HepG2 (cell line): Measurements from ENCODE around the gene GPN2. TPM values are rescaled to one million over a fixed set of nuclear protein-coding genes. Genes with fewer than 3 reads are reported as not detected.
A peak's percentile ranks its signal among the peaks of the same experiment; 100 is the strongest.

Experiments
- ATRX ChIP-seq: sonication (generic); formaldehyde crosslinking; IDR thresholded peaks from 2 replicates; pipeline ENCODE4 v1.4.0; 2020; ENCODE audit warnings: missing genetic modification reagents, borderline replicate concordance
- CHD4 ChIP-seq: fragments of 200-600 bp; sonication (generic); IDR thresholded peaks from 2 replicates; pipeline ENCODE4 v1.7.0; 2017; ENCODE audit warnings: mild to moderate bottlenecking, low read length, borderline replicate concordance
- FOXO1 ChIP-seq: sonication (generic); formaldehyde crosslinking; IDR thresholded peaks from 2 replicates; pipeline ENCODE4 v1.4.0; 2020; ENCODE audit warnings: missing genetic modification reagents
- KAT2B ChIP-seq: fragments of 150-350 bp; IDR thresholded peaks from 2 replicates; pipeline ENCODE4 v1.6.1; 2014; ENCODE audit warnings: low read depth, low read length, borderline replicate concordance
- TOE1 ChIP-seq: sonication (generic); formaldehyde crosslinking; IDR thresholded peaks from 2 replicates; pipeline ENCODE4 v1.4.0; 2020; ENCODE audit warnings: mild to moderate bottlenecking, missing genetic modification reagents
- TRIM24 ChIP-seq: sonication (generic); formaldehyde crosslinking; IDR thresholded peaks from 2 replicates; pipeline ENCODE4 v1.8.0; 2022; ENCODE audit warnings: mild to moderate bottlenecking, missing genetic modification reagents
- ZNF260 ChIP-seq: sonication (generic); formaldehyde crosslinking; IDR thresholded peaks from 2 replicates; pipeline ENCODE4 v1.4.0; 2020; ENCODE audit warnings: missing genetic modification reagents, low read depth, mild to moderate bottlenecking, borderline replicate concordance
- ZNF510 ChIP-seq: sonication (generic); formaldehyde crosslinking; IDR thresholded peaks from 2 replicates; pipeline ENCODE4 v1.4.0; 2020; ENCODE audit warnings: low read depth, mild to moderate bottlenecking, missing genetic modification reagents
- ZNF552 ChIP-seq: sonication (generic); formaldehyde crosslinking; IDR thresholded peaks from 2 replicates; pipeline ENCODE4 v1.9.0; 2022; ENCODE audit warnings: missing genetic modification reagents, mild to moderate bottlenecking, borderline replicate concordance
- ZNF598 ChIP-seq: sonication (generic); formaldehyde crosslinking; IDR thresholded peaks from 2 replicates; pipeline ENCODE4 v1.5.1; 2020; ENCODE audit warnings: mild to moderate bottlenecking, missing genetic modification reagents, borderline replicate concordance
- polyA plus RNA-seq, 8 experiments: library from polyadenylated mRNA; depleted of rRNA in 3 of 8; stranded (reverse) in 7 of 8; unstranded in 1 of 8; fragments of >200 nt; fragmentation: Illumina TruSeq in 4 of 8; extraction: Trizol in 4 of 8; gene quantifications; 2 replicates each; pipeline versions ENCODE4 v1.2.1 to v1.2.3, GENCODE V29; 2011 to 2016; ENCODE audit warnings: low read depth in 4 of 8, missing spikeins in 1 of 8, mixed read lengths in 1 of 8; ENCODE audit not compliant: insufficient read depth in 1 of 8
- total RNA-seq, 5 experiments: library from RNA; depleted of rRNA; stranded (reverse); fragments of >200 nt; fragmentation: Illumina TruSeq; extraction: Trizol; gene quantifications; 2 replicates each; pipeline ENCODE4 v1.2.3, GENCODE V29; 2016; ENCODE audit warnings: low read depth in 1 of 5
- TF ChIP-seq, protein P1 (sequence below): sonication (generic); formaldehyde crosslinking; IDR thresholded peaks from 2 replicates; pipeline ENCODE4 v1.9.0; 2021; ENCODE audit warnings: mild to moderate bottlenecking, missing genetic modification reagents
- TF ChIP-seq, protein P2 (sequence below): sonication (generic); formaldehyde crosslinking; IDR thresholded peaks from 2 replicates; pipeline ENCODE4 v1.5.1; 2020; ENCODE audit warnings: missing genetic modification reagents, mild to moderate bottlenecking, borderline replicate concordance
- TF ChIP-seq, protein P3 (sequence below), 2 experiments: sonication (generic) in 1 of 2; formaldehyde crosslinking in 1 of 2; IDR thresholded peaks; 2 replicates each; pipeline versions ENCODE4 v1.4.0 to v1.6.1; 2018 to 2020; ENCODE audit warnings: missing genetic modification reagents in 2 of 2, borderline replicate concordance in 1 of 2, low read depth in 1 of 2, mild to moderate bottlenecking in 1 of 2, missing biosample characterization in 1 of 2
- TF ChIP-seq, protein P4 (sequence below): sonication (generic); formaldehyde crosslinking; IDR thresholded peaks from 2 replicates; pipeline ENCODE4 v1.4.0; 2020; ENCODE audit warnings: missing genetic modification reagents

GPN2 gene
- total and polyA plus RNA-seq, 2 of the 13 experiments (the other 11 are each of a cell fraction or from before 2014, with no cell fraction given): 19.3 to 38.9 TPM

DNA sequence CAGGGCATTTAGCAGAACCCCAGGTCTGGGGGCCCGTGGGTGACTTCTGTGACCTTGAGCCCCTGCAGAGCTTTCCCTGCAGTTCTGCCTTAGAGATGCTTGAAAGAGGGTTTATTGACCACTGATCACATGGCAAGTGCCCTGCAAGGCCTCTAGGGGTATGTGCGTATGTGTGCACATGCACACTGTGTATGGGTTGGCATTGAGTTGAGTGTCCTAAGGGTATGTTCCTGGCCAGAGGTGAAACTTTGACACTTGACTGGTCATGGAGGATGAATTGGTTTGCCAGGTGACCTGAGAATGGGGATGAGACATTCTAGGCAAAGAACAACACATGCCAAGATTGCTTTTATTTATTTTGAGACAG, 48.6 kb upstream of the GPN2 start (continued):
- TF ChIP-seq, protein P1, sequence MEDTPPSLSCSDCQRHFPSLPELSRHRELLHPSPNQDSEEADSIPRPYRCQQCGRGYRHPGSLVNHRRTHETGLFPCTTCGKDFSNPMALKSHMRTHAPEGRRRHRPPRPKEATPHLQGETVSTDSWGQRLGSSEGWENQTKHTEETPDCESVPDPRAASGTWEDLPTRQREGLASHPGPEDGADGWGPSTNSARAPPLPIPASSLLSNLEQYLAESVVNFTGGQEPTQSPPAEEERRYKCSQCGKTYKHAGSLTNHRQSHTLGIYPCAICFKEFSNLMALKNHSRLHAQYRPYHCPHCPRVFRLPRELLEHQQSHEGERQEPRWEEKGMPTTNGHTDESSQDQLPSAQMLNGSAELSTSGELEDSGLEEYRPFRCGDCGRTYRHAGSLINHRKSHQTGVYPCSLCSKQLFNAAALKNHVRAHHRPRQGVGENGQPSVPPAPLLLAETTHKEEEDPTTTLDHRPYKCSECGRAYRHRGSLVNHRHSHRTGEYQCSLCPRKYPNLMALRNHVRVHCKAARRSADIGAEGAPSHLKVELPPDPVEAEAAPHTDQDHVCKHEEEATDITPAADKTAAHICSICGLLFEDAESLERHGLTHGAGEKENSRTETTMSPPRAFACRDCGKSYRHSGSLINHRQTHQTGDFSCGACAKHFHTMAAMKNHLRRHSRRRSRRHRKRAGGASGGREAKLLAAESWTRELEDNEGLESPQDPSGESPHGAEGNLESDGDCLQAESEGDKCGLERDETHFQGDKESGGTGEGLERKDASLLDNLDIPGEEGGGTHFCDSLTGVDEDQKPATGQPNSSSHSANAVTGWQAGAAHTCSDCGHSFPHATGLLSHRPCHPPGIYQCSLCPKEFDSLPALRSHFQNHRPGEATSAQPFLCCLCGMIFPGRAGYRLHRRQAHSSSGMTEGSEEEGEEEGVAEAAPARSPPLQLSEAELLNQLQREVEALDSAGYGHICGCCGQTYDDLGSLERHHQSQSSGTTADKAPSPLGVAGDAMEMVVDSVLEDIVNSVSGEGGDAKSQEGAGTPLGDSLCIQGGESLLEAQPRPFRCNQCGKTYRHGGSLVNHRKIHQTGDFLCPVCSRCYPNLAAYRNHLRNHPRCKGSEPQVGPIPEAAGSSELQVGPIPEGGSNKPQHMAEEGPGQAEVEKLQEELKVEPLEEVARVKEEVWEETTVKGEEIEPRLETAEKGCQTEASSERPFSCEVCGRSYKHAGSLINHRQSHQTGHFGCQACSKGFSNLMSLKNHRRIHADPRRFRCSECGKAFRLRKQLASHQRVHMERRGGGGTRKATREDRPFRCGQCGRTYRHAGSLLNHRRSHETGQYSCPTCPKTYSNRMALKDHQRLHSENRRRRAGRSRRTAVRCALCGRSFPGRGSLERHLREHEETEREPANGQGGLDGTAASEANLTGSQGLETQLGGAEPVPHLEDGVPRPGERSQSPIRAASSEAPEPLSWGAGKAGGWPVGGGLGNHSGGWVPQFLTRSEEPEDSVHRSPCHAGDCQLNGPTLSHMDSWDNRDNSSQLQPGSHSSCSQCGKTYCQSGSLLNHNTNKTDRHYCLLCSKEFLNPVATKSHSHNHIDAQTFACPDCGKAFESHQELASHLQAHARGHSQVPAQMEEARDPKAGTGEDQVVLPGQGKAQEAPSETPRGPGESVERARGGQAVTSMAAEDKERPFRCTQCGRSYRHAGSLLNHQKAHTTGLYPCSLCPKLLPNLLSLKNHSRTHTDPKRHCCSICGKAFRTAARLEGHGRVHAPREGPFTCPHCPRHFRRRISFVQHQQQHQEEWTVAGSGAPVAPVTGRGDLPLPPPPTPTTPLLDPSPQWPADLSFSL (CRISPR knock-in tag): no peak
- TF ChIP-seq ZNF510 (CRISPR knock-in tag) (0 out of 2 replicates have a peak, but pooled peaks have one; percentile 5), TRIM24 (CRISPR knock-in tag) (no peak), ZNF598 (CRISPR knock-in tag) (peak; percentile 17; the same call in 1 of the 2 replicates), ATRX (CRISPR knock-in tag) (no peak), ZNF552 (CRISPR knock-in tag) (no peak), CHD4 (0 out of 2 replicates have a peak, but pooled peaks have one; percentile 8), FOXO1 (CRISPR knock-in tag) (peak; percentile 13; the same call in 1 of the 2 replicates), TOE1 (CRISPR knock-in tag) (no peak), KAT2B (no peak), ZNF260 (CRISPR knock-in tag) (no peak)
- TF ChIP-seq, protein P2, sequence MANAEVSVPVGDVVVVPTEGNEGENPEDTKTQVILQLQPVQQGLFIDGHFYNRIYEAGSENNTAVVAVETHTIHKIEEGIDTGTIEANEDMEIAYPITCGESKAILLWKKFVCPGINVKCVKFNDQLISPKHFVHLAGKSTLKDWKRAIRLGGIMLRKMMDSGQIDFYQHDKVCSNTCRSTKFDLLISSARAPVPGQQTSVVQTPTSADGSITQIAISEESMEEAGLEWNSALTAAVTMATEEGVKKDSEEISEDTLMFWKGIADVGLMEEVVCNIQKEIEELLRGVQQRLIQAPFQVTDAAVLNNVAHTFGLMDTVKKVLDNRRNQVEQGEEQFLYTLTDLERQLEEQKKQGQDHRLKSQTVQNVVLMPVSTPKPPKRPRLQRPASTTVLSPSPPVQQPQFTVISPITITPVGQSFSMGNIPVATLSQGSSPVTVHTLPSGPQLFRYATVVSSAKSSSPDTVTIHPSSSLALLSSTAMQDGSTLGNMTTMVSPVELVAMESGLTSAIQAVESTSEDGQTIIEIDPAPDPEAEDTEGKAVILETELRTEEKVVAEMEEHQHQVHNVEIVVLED (CRISPR knock-in tag): no peak
- TF ChIP-seq, protein P3, sequence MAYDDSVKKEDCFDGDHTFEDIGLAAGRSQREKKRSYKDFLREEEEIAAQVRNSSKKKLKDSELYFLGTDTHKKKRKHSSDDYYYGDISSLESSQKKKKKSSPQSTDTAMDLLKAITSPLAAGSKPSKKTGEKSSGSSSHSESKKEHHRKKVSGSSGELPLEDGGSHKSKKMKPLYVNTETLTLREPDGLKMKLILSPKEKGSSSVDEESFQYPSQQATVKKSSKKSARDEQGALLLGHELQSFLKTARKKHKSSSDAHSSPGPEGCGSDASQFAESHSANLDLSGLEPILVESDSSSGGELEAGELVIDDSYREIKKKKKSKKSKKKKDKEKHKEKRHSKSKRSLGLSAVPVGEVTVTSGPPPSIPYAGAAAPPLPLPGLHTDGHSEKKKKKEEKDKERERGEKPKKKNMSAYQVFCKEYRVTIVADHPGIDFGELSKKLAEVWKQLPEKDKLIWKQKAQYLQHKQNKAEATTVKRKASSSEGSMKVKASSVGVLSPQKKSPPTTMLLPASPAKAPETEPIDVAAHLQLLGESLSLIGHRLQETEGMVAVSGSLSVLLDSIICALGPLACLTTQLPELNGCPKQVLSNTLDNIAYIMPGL (CRISPR knock-in tag; IDR thresholded peaks at IDR 0.05; ENCODE audit: borderline replicate concordance in 1 of 2, low read depth in 1 of 2): no peak
- TF ChIP-seq, protein P4, sequence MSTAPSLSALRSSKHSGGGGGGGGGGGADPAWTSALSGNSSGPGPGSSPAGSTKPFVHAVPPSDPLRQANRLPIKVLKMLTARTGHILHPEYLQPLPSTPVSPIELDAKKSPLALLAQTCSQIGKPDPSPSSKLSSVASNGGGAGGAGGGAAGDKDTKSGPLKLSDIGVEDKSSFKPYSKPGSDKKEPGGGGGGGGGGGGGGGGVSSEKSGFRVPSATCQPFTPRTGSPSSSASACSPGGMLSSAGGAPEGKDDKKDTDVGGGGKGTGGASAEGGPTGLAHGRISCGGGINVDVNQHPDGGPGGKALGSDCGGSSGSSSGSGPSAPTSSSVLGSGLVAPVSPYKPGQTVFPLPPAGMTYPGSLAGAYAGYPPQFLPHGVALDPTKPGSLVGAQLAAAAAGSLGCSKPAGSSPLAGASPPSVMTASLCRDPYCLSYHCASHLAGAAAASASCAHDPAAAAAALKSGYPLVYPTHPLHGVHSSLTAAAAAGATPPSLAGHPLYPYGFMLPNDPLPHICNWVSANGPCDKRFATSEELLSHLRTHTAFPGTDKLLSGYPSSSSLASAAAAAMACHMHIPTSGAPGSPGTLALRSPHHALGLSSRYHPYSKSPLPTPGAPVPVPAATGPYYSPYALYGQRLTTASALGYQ (CRISPR knock-in tag): no peak
